ENCODE measurements around the gene ZNF865. TPM values are rescaled to one million over a fixed set of nuclear protein-coding genes. Genes with fewer than 3 reads are reported as not detected.

ZNF865 gene
- total and polyA plus RNA-seq, 2 of the 8 experiments (the other 6 are each of a cell fraction or from before 2014, with no cell fraction given): 3.5 to 13.6 TPM

DNA sequence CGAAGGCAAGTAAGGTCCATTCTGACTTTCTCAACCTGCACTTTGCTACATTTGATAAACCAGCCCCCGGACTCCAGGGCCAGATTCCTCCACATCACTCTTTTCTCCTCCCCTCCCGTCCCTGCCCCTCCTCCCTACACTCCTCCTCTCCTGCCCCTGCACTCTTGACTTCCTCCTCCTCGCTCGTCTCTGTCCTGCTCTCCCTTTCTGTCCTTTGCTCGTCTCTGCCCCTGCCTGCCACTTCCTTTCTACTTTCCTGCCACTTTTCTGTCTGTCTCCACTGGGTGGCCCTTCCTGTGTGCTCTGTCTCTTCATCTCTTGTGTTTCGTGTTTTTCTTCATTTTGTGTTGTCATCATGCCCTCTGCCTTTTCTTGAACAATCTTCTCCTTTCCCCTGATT, 56.4 kb downstream of the ZNF865 start:
- Histone ChIP-seq H3K14ac (ENCODE audit: insufficient read length) (no peak overlapping the region), H3K23me2 (ENCODE audit: low read depth, low read length) (0 out of 2 replicates have a peak, but pooled peaks cover under 1% of the 10 kb centered on the region), H2BK15ac (ENCODE audit: low read length) (no peak overlapping the region), H3K4ac (replicated peaks; ENCODE audit: insufficient read length, low read depth, low read length) (no peak overlapping the region), H2AK5ac (ENCODE audit: low read depth, low read length) (no peak overlapping the region), H4K8ac (ENCODE audit: extremely low read depth, insufficient read depth, low read length) (no peak overlapping the region; the same call in 1 of the 2 replicates), H4K5ac (ENCODE audit: insufficient read length, low read depth, low read length) (no peak overlapping the region), H3K18ac (ENCODE audit: extremely low read depth, low read length) (no peak overlapping the region), H3K36me3 (ENCODE audit: control insufficient read depth in 2 of 4, insufficient read depth in 4 of 4, low read length in 3 of 4) (peaks cover 36 to 64% (median 53%) of the 10 kb centered on the region in 4 experiments), H3K23ac (ENCODE audit: insufficient read length) (no peak overlapping the region), H2AFZ (ENCODE audit: low read length) (no peak overlapping the region), H3K4me1 (replicated peaks in 1 of 4; ENCODE audit: control insufficient read depth in 3 of 4, insufficient read depth in 4 of 4, low read length in 3 of 4) (peaks cover 0 to 12% (median 8%) of the 10 kb centered on the region in 4 experiments; a peak in 4 of 7 replicates), H3K56ac (replicated peaks; ENCODE audit: insufficient read length, low read depth, low read length) (no peak overlapping the region), H2BK20ac (ENCODE audit: low read length) (no peak overlapping the region), H2BK5ac (ENCODE audit: low read depth, low read length) (no peak overlapping the region), H3K27ac (ENCODE audit: low read depth, low read length) (no peak overlapping the region), H3K9ac (replicated peaks in 1 of 4; ENCODE audit: extremely low read depth in 1 of 4, low read depth in 3 of 4, low read length in 3 of 4) (no peak overlapping the region), H3K9me3 (ENCODE audit: insufficient read depth in 2 of 2, low read depth in 1 of 2, low read length in 1 of 2) (no peaks in the 10 kb centered on the region), H3K4me2 (ENCODE audit: insufficient read depth in 1 of 2, low read depth in 2 of 2, low read length in 2 of 2) (no peak overlapping the region), H2BK120ac (replicated peaks; ENCODE audit: low read depth, low read length) (no peak overlapping the region), H2BK12ac (ENCODE audit: low read depth, low read length) (no peak overlapping the region), H3K27me3 (replicated peaks in 1 of 4; ENCODE audit: control insufficient read depth in 3 of 4, extremely low read depth in 1 of 4, insufficient read depth in 3 of 4, low read length in 3 of 4) (no peaks in the 10 kb centered on the region), H4K20me1 (replicated peaks in 1 of 2; ENCODE audit: control insufficient read depth in 1 of 2, insufficient read depth in 2 of 2, low read length in 2 of 2) (peaks cover 41 to 50% of the 10 kb centered on the region in 2 experiments), H3K4me3 (ENCODE audit: extremely low read depth in 1 of 4, insufficient read depth in 2 of 4, low read depth in 3 of 4, low read length in 4 of 4) (no peak overlapping the region), H4K91ac (replicated peaks; ENCODE audit: insufficient read length, low read length) (no peak overlapping the region), H3K79me1 (ENCODE audit: low read depth, low read length) (peaks cover 15% of the 10 kb centered on the region; the same call in 1 of the 2 replicates), H3K79me2 (ENCODE audit: control insufficient read depth in 1 of 2, insufficient read depth in 2 of 2, low read length in 2 of 2) (peaks cover 38 to 85% of the 10 kb centered on the region in 2 experiments)
- DNase-seq (ENCODE audit: low read depth in 1 of 2, low spot score in 2 of 2) (no peak), FAIRE-seq (no peak)
- WGBS, 2 experiments (ENCODE audit: extremely low coverage in 1 of 2, insufficient coverage in 1 of 2, insufficient read length in 1 of 2, insufficient replicate concordance in 2 of 2, low coverage in 1 of 2, low lambda C conversion rate in 2 of 2, missing lambda C conversion rate in 1 of 2): 91% methylated on average over 4 of the region's 7 CpGs; no CpG with 5 or more reads in 1 of the 2 experiments
- ChIA-PET POLR2A (ENCODE audit: partially characterized antibody) (no interaction called here), CTCF (ENCODE audit: partially characterized antibody) (interaction anchor here (1.5 kb wide), 1 partner anchor 10 kb away, joined by 7 read pairs; no protein-coding TSS in a partner anchor)
- no peak for TF ChIP-seq RNF2 (IDR thresholded peaks at IDR 0.05; ENCODE audit: borderline replicate concordance, low read depth, low read length, missing control alignments, poor library complexity, severe bottlenecking)
- no peak for TF ChIP-seq TAF1 (IDR thresholded peaks at IDR 0.05; ENCODE audit: low read depth, low read length)
- TF ChIP-seq, protein P1, sequence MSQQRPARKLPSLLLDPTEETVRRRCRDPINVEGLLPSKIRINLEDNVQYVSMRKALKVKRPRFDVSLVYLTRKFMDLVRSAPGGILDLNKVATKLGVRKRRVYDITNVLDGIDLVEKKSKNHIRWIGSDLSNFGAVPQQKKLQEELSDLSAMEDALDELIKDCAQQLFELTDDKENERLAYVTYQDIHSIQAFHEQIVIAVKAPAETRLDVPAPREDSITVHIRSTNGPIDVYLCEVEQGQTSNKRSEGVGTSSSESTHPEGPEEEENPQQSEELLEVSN (IDR thresholded peaks at IDR 0.05): no peak
- TF ChIP-seq KDM5A (IDR thresholded peaks at IDR 0.05; ENCODE audit: low read length): no peak
- TF ChIP-seq GTF2F1 (IDR thresholded peaks at IDR 0.05; ENCODE audit: borderline replicate concordance, low read depth, low read length): no peak
- TF ChIP-seq CBX5 (IDR thresholded peaks at IDR 0.05; ENCODE audit: low read depth, low read length): no peak
- TF ChIP-seq ZNF274 (IDR thresholded peaks at IDR 0.05; ENCODE audit: borderline replicate concordance, extremely low read depth, low read length): no peak
- TF ChIP-seq HDAC2 (IDR thresholded peaks at IDR 0.05; ENCODE audit: borderline replicate concordance in 1 of 2, low read depth in 2 of 2, low read length in 2 of 2): no peak
- TF ChIP-seq SRF (IDR thresholded peaks at IDR 0.05; ENCODE audit: low read depth, low read length): no peak
- TF ChIP-seq EGR1 (IDR thresholded peaks at IDR 0.05; ENCODE audit: borderline replicate concordance, low read depth, low read length): no peak
- TF ChIP-seq NANOG (IDR thresholded peaks at IDR 0.05; ENCODE audit: insufficient read depth, low read depth, low read length, poor library complexity, severe bottlenecking): no peak
- no peak for TF ChIP-seq GABPA (IDR thresholded peaks at IDR 0.05; ENCODE audit: borderline replicate concordance, insufficient read depth, low read length)
- no peak for TF ChIP-seq TEAD4 (IDR thresholded peaks at IDR 0.05; ENCODE audit: low read depth, low read length)

All from H1 (cell line).